IMR-90 (cell line): ENCODE data around the gene NOTCH2NLA. TPM values are rescaled to one million over a fixed set of nuclear protein-coding genes. Genes with fewer than 3 reads are reported as not detected.
"Not testable (repeated sequence)": the region's sequence is repeated elsewhere in the genome, so short reads cannot be mapped to it uniquely, and the experiment has no call there.

Experiments
- ATAC-seq: fragments of 200-7000 bp; cut with Tn5 transposase; 2 replicates; pipeline ENCODE4 v1.9.1; 2020; ENCODE audit warnings: low read depth, mild to moderate bottlenecking, moderate library complexity
- BruUV-seq: library from RNA; stranded (reverse); fragments of 400-500 nt; replicated peaks from 2 replicates; lab custom pipeline; 2021; lab: Mats Ljungman, UMichigan
- CTCF ChIA-PET: fragments of 300-600 bp; formaldehyde crosslinking; extraction: SDS; loops from one replicate; lab custom pipeline; 2021; ENCODE audit warnings: antibody characterized with exemption; lab: Yijun Ruan, JAX
- POLR2A ChIA-PET: fragments of 300-600 bp; sonication (Branson Sonifier 250); formaldehyde crosslinking; loops from one replicate; lab custom pipeline; 2022; ENCODE audit warnings: antibody characterized with exemption; ENCODE audit not compliant: unreplicated experiment; lab: Charles Lee
- DNase-seq: peaks from one replicate; pipeline ENCODE4 v3.0.0; 2013
- H2AFZ ChIP-seq: replicated peaks from 2 replicates; pipeline ENCODE3; 2013; ENCODE audit warnings: low read length, mild to moderate bottlenecking; ENCODE audit not compliant: poor library complexity
- H2AK5ac ChIP-seq: 2 replicates; pipeline ENCODE4 v1.6.1; 2013; ENCODE audit warnings: low read depth, low read length, inconsistent platforms
- H2AK9ac ChIP-seq: replicated peaks from 2 replicates; pipeline ENCODE3; 2013; ENCODE audit warnings: mild to moderate bottlenecking, low read depth, low read length, moderate library complexity; ENCODE audit not compliant: poor library complexity
- H2BK120ac ChIP-seq: 2 replicates; pipeline ENCODE4 v1.6.1; 2013; ENCODE audit warnings: low read depth, low read length, inconsistent platforms
- H2BK15ac ChIP-seq: 3 replicates; pipeline ENCODE4 v1.6.1; 2013; ENCODE audit warnings: low read depth, low read length, inconsistent platforms
- H2BK20ac ChIP-seq: 2 replicates; pipeline ENCODE4 v1.6.1; 2013; ENCODE audit warnings: low read depth, mild to moderate bottlenecking, inconsistent platforms, low read length, moderate library complexity
- H2BK5ac ChIP-seq: 2 replicates; pipeline ENCODE4 v1.6.1; 2013; ENCODE audit warnings: mild to moderate bottlenecking, low read depth, low read length, inconsistent platforms; ENCODE audit not compliant: poor library complexity, severe bottlenecking
- H3K14ac ChIP-seq: replicated peaks from 2 replicates; pipeline ENCODE4 v1.6.1; 2013; ENCODE audit warnings: low read depth, low read length, inconsistent platforms
- H3K18ac ChIP-seq: 2 replicates; pipeline ENCODE4 v1.6.1; 2013; ENCODE audit warnings: low read depth, low read length, control low read depth
- H3K23ac ChIP-seq: 2 replicates; pipeline ENCODE4 v1.6.1; 2013; ENCODE audit warnings: low read depth, low read length, inconsistent platforms
- H3K27ac ChIP-seq: 2 replicates; pipeline ENCODE4 v1.5.1; 2013; ENCODE audit warnings: mild to moderate bottlenecking, control low read depth, low read length; ENCODE audit not compliant: insufficient read depth
- H3K27me3 ChIP-seq: 2 replicates; pipeline ENCODE4 v1.6.1; 2013; ENCODE audit warnings: low read length; ENCODE audit not compliant: control insufficient read depth, insufficient read depth
- H3K36me3 ChIP-seq: 2 replicates; pipeline ENCODE4 v1.6.1; 2013; ENCODE audit warnings: low read length, mixed read lengths; ENCODE audit not compliant: control insufficient read depth, insufficient read depth
- H3K4ac ChIP-seq: 2 replicates; pipeline ENCODE4 v1.6.1; 2013; ENCODE audit warnings: low read depth, low read length, inconsistent platforms
- H3K4me1 ChIP-seq: 2 replicates; pipeline ENCODE4 v1.6.1; 2013; ENCODE audit warnings: low read length, mixed read lengths; ENCODE audit not compliant: control insufficient read depth, insufficient read depth
- H3K4me2 ChIP-seq: 2 replicates; pipeline ENCODE4 v1.6.1; 2013; ENCODE audit warnings: low read depth, mild to moderate bottlenecking, control low read depth, low read length, moderate library complexity
- H3K4me3 ChIP-seq: 2 replicates; pipeline ENCODE4 v1.5.1; 2013; ENCODE audit warnings: low read depth, mild to moderate bottlenecking, control low read depth, low read length, moderate library complexity; ENCODE audit not compliant: insufficient read depth
- H3K56ac ChIP-seq: 2 replicates; pipeline ENCODE4 v1.6.1; 2013; ENCODE audit warnings: low read length, inconsistent platforms; ENCODE audit not compliant: insufficient read depth; ENCODE audit errors: extremely low read depth
- H3K79me1 ChIP-seq, 2 experiments: 2 replicates each; pipeline ENCODE4 v1.6.1; 2013; ENCODE audit warnings: low read length in 2 of 2, inconsistent platforms in 1 of 2, low read depth in 1 of 2
- H3K9ac ChIP-seq: 2 replicates; pipeline ENCODE4 v1.6.1; 2013; ENCODE audit warnings: low read depth, low read length, control low read depth
- H3K9me1 ChIP-seq: 2 replicates; pipeline ENCODE4 v1.6.1; 2013; ENCODE audit warnings: low read length, inconsistent platforms; ENCODE audit not compliant: insufficient read depth
- H3K9me3 ChIP-seq: 2 replicates; pipeline ENCODE4 v1.6.1; 2013; ENCODE audit warnings: low read length; ENCODE audit not compliant: control insufficient read depth, insufficient read depth
- H4K20me1 ChIP-seq: 2 replicates; pipeline ENCODE4 v1.6.1; 2013; ENCODE audit warnings: low read length, inconsistent platforms; ENCODE audit not compliant: insufficient read depth
- H4K5ac ChIP-seq: 2 replicates; pipeline ENCODE4 v1.6.1; 2013; ENCODE audit warnings: mild to moderate bottlenecking, low read depth, low read length, control low read depth
- H4K8ac ChIP-seq, 2 experiments: 2 replicates each; pipeline ENCODE4 v1.6.1; 2013; ENCODE audit warnings: low read depth in 2 of 2, low read length in 2 of 2, control low read depth in 1 of 2, inconsistent platforms in 1 of 2
- H4K91ac ChIP-seq: 2 replicates; pipeline ENCODE4 v1.6.1; 2013; ENCODE audit warnings: low read depth, low read length, inconsistent platforms; ENCODE audit not compliant: insufficient read depth
- WGBS, 2 experiments: methylation state at CpG; one replicate each; pipeline versions ENCODE4 v1.1.5 to v1.1.7; 2013; ENCODE audit warnings: missing lambda C conversion rate in 2 of 2; ENCODE audit not compliant: insufficient read length in 1 of 2; ENCODE audit errors: extremely low coverage in 2 of 2; 5-methylcytosine and 5-hydroxymethylcytosine counted together
- dilution Hi-C: fragments of 300-500 bp; cut with HindIII; formaldehyde crosslinking; loops from one replicate; pipeline ENCODE4 v1.14.3; 2018; ENCODE audit warnings: low sequenced_read_pairs; ENCODE audit not compliant: unreplicated experiment
- in situ Hi-C: fragments of 300-500 bp; cut with MboI; formaldehyde crosslinking; loops from 3 replicates; pipeline ENCODE4 v1.14.3; 2019; ENCODE audit warnings: low sequenced_read_pairs, inconsistent platforms, mixed read lengths
- intact Hi-C: fragments of 100-400 bp; cut with micrococcal nuclease; formaldehyde crosslinking; loops from 2 replicates; pipeline ENCODE4 v1.10.0; 2022
- polyA plus RNA-seq, 3 experiments: library from polyadenylated mRNA; depleted of rRNA; stranded (reverse); fragments of >200 nt; gene quantifications; 2 replicates each; pipeline ENCODE4 v1.2.3, GENCODE V29; 2012; ENCODE audit warnings: low replicate concordance in 1 of 3
- total RNA-seq: library from RNA; depleted of rRNA; stranded (reverse); fragments of >200 nt; gene quantifications from 2 replicates; pipeline ENCODE4 v1.2.3, GENCODE V29; 2012

Gene NOTCH2NLA
- total and polyA plus RNA-seq, 2 of the 4 experiments (the other 2 are of a cell fraction) = 23.6 to 55.4 TPM

DNA sequence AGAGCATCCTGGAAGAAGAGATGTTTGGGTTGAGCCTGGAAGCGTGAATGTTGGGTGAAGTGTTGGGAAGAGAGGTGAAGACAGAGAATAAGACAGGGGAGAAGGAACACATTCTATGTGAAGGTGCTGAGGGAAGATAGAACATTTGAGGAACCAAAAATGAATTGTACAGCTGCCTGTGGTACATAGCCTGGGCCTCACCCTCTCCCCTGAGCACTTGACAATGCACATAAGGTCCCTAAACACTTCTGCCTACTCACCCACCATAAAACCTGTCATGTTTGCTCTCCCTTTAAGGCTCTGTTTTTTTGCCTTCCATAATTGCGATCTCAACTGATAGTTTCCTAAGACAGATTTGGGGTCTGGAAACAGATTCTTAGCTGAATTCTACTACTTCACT lies 43.2 kb upstream of the NOTCH2NLA start:
- DNase-seq, H2BK5ac ChIP-seq, H3K27ac ChIP-seq, H3K9me3 ChIP-seq, H4K8ac ChIP-seq, H3K4ac ChIP-seq, H3K79me1 ChIP-seq, intact Hi-C loops, H3K18ac ChIP-seq, H3K23ac ChIP-seq, H3K4me3 ChIP-seq, ATAC-seq, H3K4me2 ChIP-seq, BruUV-seq, H4K5ac ChIP-seq, H3K36me3 ChIP-seq, H2AFZ ChIP-seq, H2BK15ac ChIP-seq, H2AK9ac ChIP-seq, H3K56ac ChIP-seq, H2BK120ac ChIP-seq, dilution Hi-C loops, H4K20me1 ChIP-seq, H3K27me3 ChIP-seq, H3K14ac ChIP-seq, H3K4me1 ChIP-seq, CTCF ChIA-PET, H2AK5ac ChIP-seq, H3K9ac ChIP-seq, H3K9me1 ChIP-seq, H4K91ac ChIP-seq, H2BK20ac ChIP-seq, in situ Hi-C loops, POLR2A ChIA-PET: not testable (repeated sequence)
- no CpG with 5 or more reads among the region's 2 CpGs for WGBS, 2 experiments

DNA sequence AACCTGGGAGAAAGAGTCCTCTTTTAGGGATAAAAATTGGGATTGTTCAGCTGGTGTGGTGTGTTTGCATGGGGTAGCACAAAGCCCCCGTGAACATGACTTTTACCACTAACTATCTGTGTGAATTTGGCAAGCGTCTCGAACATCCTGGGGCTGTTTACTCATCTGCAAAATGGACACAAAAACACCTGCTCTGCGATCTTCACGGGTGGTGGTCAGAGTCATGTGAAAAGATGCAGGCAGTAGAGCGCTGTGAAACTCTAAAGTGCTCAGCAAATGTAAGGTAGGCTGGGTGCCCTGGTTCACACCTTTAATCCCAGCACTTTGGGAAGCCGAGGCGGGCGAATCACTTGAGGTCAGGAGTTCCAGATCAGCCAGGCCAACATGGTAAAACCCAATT lies 41.3 kb upstream of the NOTCH2NLA start:
- H2BK20ac ChIP-seq, CTCF ChIA-PET, POLR2A ChIA-PET, DNase-seq, H3K9ac ChIP-seq, H3K4ac ChIP-seq, H3K23ac ChIP-seq, H2BK120ac ChIP-seq, dilution Hi-C loops, H4K20me1 ChIP-seq, H2AK9ac ChIP-seq, H3K4me1 ChIP-seq, H3K14ac ChIP-seq, H3K36me3 ChIP-seq, ATAC-seq, H3K9me1 ChIP-seq, H3K27ac ChIP-seq, H3K18ac ChIP-seq, BruUV-seq, H4K91ac ChIP-seq, intact Hi-C loops, H3K27me3 ChIP-seq, H2BK5ac ChIP-seq, H4K8ac ChIP-seq, H3K56ac ChIP-seq, in situ Hi-C loops, H2BK15ac ChIP-seq, H3K9me3 ChIP-seq, H3K4me3 ChIP-seq, H3K79me1 ChIP-seq, H2AK5ac ChIP-seq, H4K5ac ChIP-seq, H3K4me2 ChIP-seq, H2AFZ ChIP-seq: not testable (repeated sequence)
- no CpG with 5 or more reads among the region's 9 CpGs for WGBS, 2 experiments
